Activated naive CD4-positive, alpha-beta T cell treated with anti-CD3 and anti-CD28 coated beads, Interleukin-2, amount 10 ng/mL, durations not matched to agents 7 days and 5 days (primary cell): ENCODE measurements around the gene KNDC1.

Source experiments
- CTCF ChIA-PET: fragments of 350-600 bp; sonication (Branson Sonifier 250); formaldehyde crosslinking; loops from one replicate; lab custom pipeline; 2021; ENCODE audit warnings: antibody characterized with exemption; lab: Charles Lee
- DNase-seq: peaks from one replicate; pipeline ENCODE4 v3.0.0-alpha.2; 2020
- H3K27ac Mint-ChIP-seq: one replicate; pipeline ENCODE4 v1.8.0; 2021; ENCODE audit warnings: mild to moderate bottlenecking, moderate library complexity, mixed read lengths
- H3K27me3 Mint-ChIP-seq: one replicate; pipeline ENCODE4 v1.8.0; 2021; ENCODE audit warnings: mild to moderate bottlenecking, mixed read lengths
- H3K36me3 Mint-ChIP-seq: one replicate; pipeline ENCODE4 v1.8.0; 2021; ENCODE audit warnings: mixed read lengths
- H3K4me1 Mint-ChIP-seq: one replicate; pipeline ENCODE4 v1.8.0; 2021; ENCODE audit warnings: mixed read lengths
- H3K4me3 Mint-ChIP-seq: one replicate; pipeline ENCODE4 v1.8.0; 2021; ENCODE audit warnings: mild to moderate bottlenecking, moderate library complexity, mixed read lengths
- H3K9me3 Mint-ChIP-seq: one replicate; pipeline ENCODE4 v1.8.0; 2021; ENCODE audit warnings: mixed read lengths

The KNDC1 gene

GRCh38 chr10:133235932-133236331 lies 75.9 kb downstream of the KNDC1 start:
- no peak overlapping the region for H3K27ac Mint-ChIP-seq
- no peak for DNase-seq
- peaks cover 100% of the 10 kb centered on the region for H3K27me3 Mint-ChIP-seq
- H3K4me3 Mint-ChIP-seq, result no peak overlapping the region
- H3K36me3 Mint-ChIP-seq, result no peaks in the 10 kb centered on the region
- H3K4me1 Mint-ChIP-seq, result peaks cover 11% of the 10 kb centered on the region
- CTCF ChIA-PET, result no interaction called here
- no peaks in the 10 kb centered on the region for H3K9me3 Mint-ChIP-seq

GRCh38 chr10:133236401-133237240 lies 76.6 kb downstream of the KNDC1 start:
- CTCF ChIA-PET, result no interaction called here
- Mint-ChIP-seq H3K27ac (no peak overlapping the region), H3K4me3 (no peak overlapping the region), H3K9me3 (no peaks in the 10 kb centered on the region), H3K4me1 (peaks cover 18% of the 10 kb centered on the region), H3K27me3 (peaks cover 100% of the 10 kb centered on the region), H3K36me3 (no peaks in the 10 kb centered on the region)
- DNase-seq, result no peak

GRCh38 chr10:133237241-133237587 lies 77.2 kb downstream of the KNDC1 start:
- H3K9me3 Mint-ChIP-seq, result no peaks in the 10 kb centered on the region
- peaks cover 100% of the 10 kb centered on the region for H3K27me3 Mint-ChIP-seq
- H3K27ac Mint-ChIP-seq, result no peak overlapping the region
- DNase-seq, result no peak
- H3K4me3 Mint-ChIP-seq, result no peak overlapping the region
- H3K36me3 Mint-ChIP-seq, result no peaks in the 10 kb centered on the region
- CTCF ChIA-PET, result no interaction called here
- H3K4me1 Mint-ChIP-seq, result peaks cover 21% of the 10 kb centered on the region

- no peak within 1 kb of the TSS for H3K27ac Mint-ChIP-seq
- peaks cover 100% of the 10 kb centered on the region for H3K27me3 Mint-ChIP-seq
- DNase-seq, result no peak
- H3K4me1 Mint-ChIP-seq, result peaks cover 24% of the 10 kb centered on the region
- no peak within 1 kb of the TSS for H3K4me3 Mint-ChIP-seq
- CTCF ChIA-PET, result no interaction called here
- no peaks in the 10 kb centered on the region for H3K9me3 Mint-ChIP-seq
- no peaks in the 10 kb centered on the region for H3K36me3 Mint-ChIP-seq
These were observed 77.8 kb downstream of the KNDC1 start, which contains the start of gene VENTX for GRCh38 chr10:133237588-133238465. Gene VENTX, plus strand, starts transcription at chr10:133237855. Its CDS starts 60 bp downstream, at chr10:133237915.

GRCh38 chr10:133238466-133238804 lies 78.4 kb downstream of the KNDC1 start:
- Mint-ChIP-seq H3K4me3 (no peak overlapping the region), H3K9me3 (no peaks in the 10 kb centered on the region)
- CTCF ChIA-PET, result no interaction called here

GRCh38 chr10:133239990-133240389 lies 80.0 kb downstream of the KNDC1 start:
- Mint-ChIP-seq H3K27me3 (peaks cover 93% of the 10 kb centered on the region), H3K4me3 (no peak overlapping the region), H3K9me3 (no peaks in the 10 kb centered on the region), H3K27ac (no peak overlapping the region), H3K4me1 (peaks cover 25% of the 10 kb centered on the region), H3K36me3 (no peaks in the 10 kb centered on the region)
- no peak for DNase-seq
- CTCF ChIA-PET, result no interaction called here

More at GRCh38 chr10:133238466-133238804, 78.4 kb downstream of the KNDC1 start:
- DNase-seq, result no peak
- no peak overlapping the region for H3K27ac Mint-ChIP-seq
- H3K27me3 Mint-ChIP-seq, result peaks cover 99% of the 10 kb centered on the region
- H3K4me1 Mint-ChIP-seq, result peaks cover 27% of the 10 kb centered on the region
- no peaks in the 10 kb centered on the region for H3K36me3 Mint-ChIP-seq

GRCh38 chr10:133241501-133242205 lies 81.6 kb downstream of the KNDC1 start:
- H3K4me1 Mint-ChIP-seq, result peaks cover 20% of the 10 kb centered on the region
- peak; percentile 64 for DNase-seq
- peaks cover 79% of the 10 kb centered on the region for H3K27me3 Mint-ChIP-seq
- CTCF ChIA-PET, result interaction anchor here (1.2 kb wide), 1 partner anchor 67 kb away, joined by 3 read pairs; no protein-coding TSS in a partner anchor
- no peaks in the 10 kb centered on the region for H3K36me3 Mint-ChIP-seq
- peak overlapping the region; percentile 71 for H3K4me3 Mint-ChIP-seq
- H3K27ac Mint-ChIP-seq, result no peak overlapping the region
- H3K9me3 Mint-ChIP-seq, result no peaks in the 10 kb centered on the region

- H3K4me3 Mint-ChIP-seq, result no peak overlapping the region
- H3K9me3 Mint-ChIP-seq, result no peaks in the 10 kb centered on the region
- CTCF ChIA-PET, result interaction anchor here (1.2 kb wide), 2 partner anchors 33 to 65 kb away, joined by 3 read pairs; no protein-coding TSS in a partner anchor
- peaks cover 21% of the 10 kb centered on the region for H3K4me1 Mint-ChIP-seq
- peaks cover 75% of the 10 kb centered on the region for H3K27me3 Mint-ChIP-seq
- DNase-seq, result no peak
- no peaks in the 10 kb centered on the region for H3K36me3 Mint-ChIP-seq
- H3K27ac Mint-ChIP-seq, result no peak overlapping the region
These were observed 82.8 kb downstream of the KNDC1 start for GRCh38 chr10:133242611-133243356.

- Mint-ChIP-seq H3K36me3 (no peaks in the 10 kb centered on the region), H3K9me3 (no peaks in the 10 kb centered on the region), H3K27ac (no peak overlapping the region), H3K4me3 (no peak overlapping the region), H3K27me3 (peaks cover 67% of the 10 kb centered on the region), H3K4me1 (peaks cover 21% of the 10 kb centered on the region)
- no peak for DNase-seq
- CTCF ChIA-PET, result interaction anchor here (1.2 kb wide), 1 partner anchor 32 kb away, joined by 3 read pairs; no protein-coding TSS in a partner anchor
These were observed 83.6 kb downstream of the KNDC1 start for GRCh38 chr10:133243593-133243992.

GRCh38 chr10:133245439-133246235 lies 85.6 kb downstream of the KNDC1 start:
- Mint-ChIP-seq H3K27me3 (peaks cover 56% of the 10 kb centered on the region), H3K36me3 (no peaks in the 10 kb centered on the region), H3K4me1 (peaks cover 21% of the 10 kb centered on the region), H3K9me3 (no peaks in the 10 kb centered on the region), H3K4me3 (no peak overlapping the region), H3K27ac (no peak overlapping the region)
- no peak for DNase-seq
- CTCF ChIA-PET, result interaction anchor here (0.8 to 0.9 kb wide), 2 partner anchors 14 to 83 kb away, joined by 3 read pairs; no protein-coding TSS in a partner anchor

GRCh38 chr10:133246236-133246626 lies 86.2 kb downstream of the KNDC1 start:
- CTCF ChIA-PET, result interaction anchor here (0.8 to 0.9 kb wide), 2 partner anchors 13 to 82 kb away, joined by 3 read pairs; no protein-coding TSS in a partner anchor
- peaks cover 15% of the 10 kb centered on the region for H3K4me1 Mint-ChIP-seq
- no peak overlapping the region for H3K4me3 Mint-ChIP-seq

GRCh38 chr10:133247681-133248333 lies 87.8 kb downstream of the KNDC1 start:
- DNase-seq, result no peak
- CTCF ChIA-PET, result no interaction called here
- Mint-ChIP-seq H3K27ac (no peak overlapping the region), H3K4me3 (no peak overlapping the region), H3K9me3 (no peaks in the 10 kb centered on the region), H3K4me1 (peaks cover 5% of the 10 kb centered on the region), H3K36me3 (no peaks in the 10 kb centered on the region), H3K27me3 (peaks cover 38% of the 10 kb centered on the region)

More at GRCh38 chr10:133246236-133246626, 86.2 kb downstream of the KNDC1 start:
- no peak overlapping the region for H3K27ac Mint-ChIP-seq
- no peak for DNase-seq
- no peaks in the 10 kb centered on the region for H3K36me3 Mint-ChIP-seq
- H3K27me3 Mint-ChIP-seq, result peaks cover 50% of the 10 kb centered on the region
- no peaks in the 10 kb centered on the region for H3K9me3 Mint-ChIP-seq
